HEK293T (cell line): ENCODE results near the gene TCIRG1.

ENCODE experiments used
- BHLHE40 ChIP-seq: fragments of 450-650 bp; IDR thresholded peaks from 2 replicates; pipeline ENCODE4 v1.6.1; 2016; ENCODE audit warnings: mild to moderate bottlenecking, moderate library complexity, borderline replicate concordance
- ELF4 ChIP-seq: fragments of 450-650 bp; IDR thresholded peaks from 2 replicates; pipeline ENCODE4 v1.6.1; 2017; ENCODE audit warnings: antibody characterized with exemption
- SP1 ChIP-seq: fragments of 450-650 bp; IDR thresholded peaks from 2 replicates; pipeline ENCODE4 v1.6.1; 2017

- no peak for TF ChIP-seq ELF4
- TF ChIP-seq BHLHE40: no peak
- TF ChIP-seq SP1: no peak
Observed at GRCh38 chr11:68026391-68027105, 12.3 kb upstream of the TCIRG1 start.
